GM10266 (cell line): ENCODE results near the gene ALG2.

Experiments used
- DNase-seq: peaks from one replicate; pipeline ENCODE4 v3.0.0; 2012; ENCODE audit errors: extremely low spot score
- TF ChIP-seq, protein P1 (sequence below): IDR thresholded peaks from 2 replicates; pipeline ENCODE4 v1.5.1; 2012; ENCODE audit warnings: mild to moderate bottlenecking, low read depth; ENCODE audit not compliant: control insufficient read depth, insufficient read depth; ENCODE audit errors: missing control alignments

The ALG2 gene

GRCh38 chr9:99222416-99223270 is 901 bp upstream of the ALG2 start:
- no peak for DNase-seq
- TF ChIP-seq, protein P1, sequence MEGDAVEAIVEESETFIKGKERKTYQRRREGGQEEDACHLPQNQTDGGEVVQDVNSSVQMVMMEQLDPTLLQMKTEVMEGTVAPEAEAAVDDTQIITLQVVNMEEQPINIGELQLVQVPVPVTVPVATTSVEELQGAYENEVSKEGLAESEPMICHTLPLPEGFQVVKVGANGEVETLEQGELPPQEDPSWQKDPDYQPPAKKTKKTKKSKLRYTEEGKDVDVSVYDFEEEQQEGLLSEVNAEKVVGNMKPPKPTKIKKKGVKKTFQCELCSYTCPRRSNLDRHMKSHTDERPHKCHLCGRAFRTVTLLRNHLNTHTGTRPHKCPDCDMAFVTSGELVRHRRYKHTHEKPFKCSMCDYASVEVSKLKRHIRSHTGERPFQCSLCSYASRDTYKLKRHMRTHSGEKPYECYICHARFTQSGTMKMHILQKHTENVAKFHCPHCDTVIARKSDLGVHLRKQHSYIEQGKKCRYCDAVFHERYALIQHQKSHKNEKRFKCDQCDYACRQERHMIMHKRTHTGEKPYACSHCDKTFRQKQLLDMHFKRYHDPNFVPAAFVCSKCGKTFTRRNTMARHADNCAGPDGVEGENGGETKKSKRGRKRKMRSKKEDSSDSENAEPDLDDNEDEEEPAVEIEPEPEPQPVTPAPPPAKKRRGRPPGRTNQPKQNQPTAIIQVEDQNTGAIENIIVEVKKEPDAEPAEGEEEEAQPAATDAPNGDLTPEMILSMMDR = no peak

DNA sequence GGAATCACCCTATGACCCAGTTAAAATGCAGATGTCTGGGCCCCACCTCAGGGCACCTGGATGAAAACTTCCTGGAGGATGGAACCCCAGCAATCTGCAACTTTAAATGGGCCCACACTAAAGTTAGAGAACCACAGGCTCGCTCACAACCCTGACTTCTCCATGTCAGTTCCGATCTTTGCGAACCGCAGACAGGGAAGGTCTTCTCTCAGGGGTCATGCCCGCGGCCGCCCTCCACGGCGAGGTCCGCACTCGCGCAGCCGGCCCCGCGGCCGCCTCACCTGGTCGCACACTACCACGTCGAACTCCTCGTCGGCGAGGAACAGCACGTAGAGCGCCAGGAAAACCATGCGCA is 499 bp downstream of the ALG2 start:
- TF ChIP-seq, protein P1 = no peak
- no peak for DNase-seq

DNA sequence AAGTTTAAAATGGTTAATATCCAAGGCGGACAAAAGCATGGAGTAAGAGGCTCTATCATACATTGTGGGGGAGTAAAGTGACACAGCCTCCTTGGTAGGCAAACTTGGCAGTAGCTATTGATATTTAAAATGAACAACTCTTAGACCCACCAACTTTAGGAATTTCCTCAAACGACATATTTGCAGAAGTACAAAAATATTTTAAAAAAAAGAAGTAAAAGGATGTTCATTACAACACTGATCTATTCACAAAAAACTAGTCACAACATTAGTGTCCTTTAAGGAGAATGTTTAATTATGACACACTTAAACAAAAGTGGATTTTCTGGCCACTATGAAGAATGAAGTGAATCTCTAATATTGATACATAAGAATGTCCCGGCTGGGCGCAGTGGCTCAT is 1.7 kb downstream of the ALG2 start:
- TF ChIP-seq, protein P1 = no peak
- no peak for DNase-seq

DNA sequence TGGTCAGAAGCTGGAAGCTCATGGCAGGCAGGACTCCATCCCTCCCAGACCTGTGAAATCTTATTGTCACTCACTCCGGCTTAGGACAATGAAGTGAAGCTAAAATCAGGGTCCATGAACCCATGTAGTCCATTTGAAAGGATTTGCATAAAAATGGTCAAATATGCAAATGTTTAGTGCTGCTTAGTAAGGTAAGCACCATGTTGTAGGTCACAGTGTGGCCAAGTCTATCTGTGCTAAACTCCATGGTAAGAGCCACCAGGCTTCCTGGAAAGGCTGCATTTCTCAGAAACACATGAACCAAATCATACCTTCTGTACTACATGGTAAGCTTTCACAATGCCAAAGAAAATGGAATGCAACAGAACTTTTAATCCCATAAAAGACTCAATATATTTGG is 5.7 kb downstream of the ALG2 start:
- no peak for DNase-seq
- TF ChIP-seq, protein P1 = no peak

DNA sequence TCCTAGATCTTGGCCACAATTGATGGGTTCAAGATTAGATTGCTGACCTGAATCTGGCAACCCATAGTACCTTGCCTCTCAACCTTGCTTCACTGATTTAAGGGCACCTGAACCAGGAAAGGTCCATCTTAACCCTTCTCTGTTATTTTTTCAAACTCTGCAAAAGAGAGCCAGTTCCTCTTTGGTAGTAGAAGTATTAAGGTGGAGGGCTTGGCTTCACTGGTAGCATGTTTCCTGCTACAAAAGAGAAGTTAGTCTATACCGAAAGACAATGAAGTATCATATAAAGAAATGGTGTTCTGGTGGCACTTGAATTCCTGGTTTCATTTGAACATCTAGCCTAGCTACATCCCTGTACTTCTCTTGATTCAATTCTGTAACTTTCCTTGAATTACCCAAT is 8.5 kb downstream of the ALG2 start:
- TF ChIP-seq, protein P1 = no peak

DNA sequence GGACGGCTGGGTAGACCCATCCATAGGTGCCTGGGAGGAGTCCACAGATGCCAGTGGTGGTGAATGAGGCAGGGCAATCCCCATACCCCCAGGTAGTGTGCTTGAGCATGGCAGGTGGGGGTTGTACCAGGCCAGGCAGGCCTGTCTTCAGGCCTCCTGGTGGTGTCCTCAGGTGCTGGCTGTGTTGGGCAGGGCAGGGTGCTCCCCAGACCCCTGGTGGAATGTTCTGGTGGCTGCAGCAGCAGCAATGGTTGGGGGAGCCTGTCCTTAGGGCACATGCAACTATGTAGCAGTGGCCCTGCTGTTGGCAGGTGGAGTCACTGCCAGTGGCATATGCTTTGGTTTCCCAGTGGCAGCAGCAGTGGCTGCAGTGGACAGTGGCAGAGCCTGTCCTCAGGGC is 10.0 kb downstream of the ALG2 start:
- no peak for DNase-seq
- TF ChIP-seq, protein P1 = no peak

More for the DNA sequence above, 8.5 kb downstream of the ALG2 start:
- no peak for DNase-seq

- DNase-seq = no peak
Measured at GRCh38 chr9:99210572-99210971, 11.2 kb downstream of the ALG2 start.

More at GRCh38 chr9:99210572-99210971, 11.2 kb downstream of the ALG2 start:
- TF ChIP-seq, protein P1 = no peak
